Upper lobe of left lung (tissue), 6 donors: ENCODE measurements around the gene YARS2. TPM values are rescaled to one million over a fixed set of nuclear protein-coding genes. Genes with fewer than 3 reads are reported as not detected.

Experiments used
- ATAC-seq, 2 donors: fragments of 200-7000 bp; cut with Tn5 transposase; one replicate each; pipeline ENCODE4 v1.9.1; 2022; ENCODE audit warnings: mild to moderate bottlenecking in 2 of 2, moderate library complexity in 2 of 2; ENCODE audit not compliant: low FRiP score in 2 of 2
- DNase-seq, 2 donors: peaks; one replicate each; pipeline ENCODE4 v3.0.0-alpha.2; 2019 to 2020
- H3K27ac ChIP-seq, 4 donors: fragments of 200-600 bp; sonication (generic); one replicate each; pipeline ENCODE4 v1.5.1; 2016 to 2019
- H3K27me3 ChIP-seq, 4 donors: fragments of 200-600 bp; sonication (generic); one replicate each; pipeline ENCODE4 v1.5.1; 2017 to 2019
- H3K36me3 ChIP-seq, 4 donors: fragments of 200-600 bp; sonication (generic); one replicate each; pipeline ENCODE4 v1.5.1; 2016 to 2019
- H3K4me1 ChIP-seq, 4 donors: fragments of 200-600 bp; sonication (generic); one replicate each; pipeline ENCODE4 v1.5.1; 2018 to 2019
- H3K4me3 ChIP-seq, 4 donors: fragments of 200-600 bp; sonication (generic); one replicate each; pipeline ENCODE4 v1.5.1; 2017 to 2019; ENCODE audit warnings: mild to moderate bottlenecking in 2 of 4, moderate library complexity in 1 of 4
- H3K9me3 ChIP-seq, 4 donors: fragments of 200-600 bp; sonication (generic); one replicate each; pipeline ENCODE4 v1.5.1; 2018 to 2019
- CTCF ChIP-seq, 6 experiments: fragments of 450-650 bp in 4 of 6; fragments of 200-600 bp in 2 of 6; sonication (generic) in 2 of 6; IDR thresholded peaks; one replicate each; pipeline ENCODE4 v1.5.1; 2016 to 2019; ENCODE audit warnings: antibody characterized with exemption in 6 of 6
- EP300 ChIP-seq, 4 donors: sonication (generic); formaldehyde crosslinking; IDR thresholded peaks; one replicate each; pipeline ENCODE4 v1.5.1; 2017; ENCODE audit warnings: antibody characterized with exemption in 4 of 4, control low read depth in 2 of 4
- POLR2A ChIP-seq, 4 donors: fragments of 450-650 bp; IDR thresholded peaks; one replicate each; pipeline ENCODE4 v1.5.1; 2016 to 2017; ENCODE audit warnings: antibody characterized with exemption in 4 of 4, mild to moderate bottlenecking in 2 of 4
- POLR2AphosphoS5 ChIP-seq, 2 donors: sonication (generic); formaldehyde crosslinking; IDR thresholded peaks; one replicate each; pipeline ENCODE4 v1.5.1; 2017; ENCODE audit warnings: antibody characterized with exemption in 2 of 2
- WGBS, 2 donors: methylation state at CpG; one replicate each; pipeline ENCODE4 v1.1.5; 2017 to 2018; 5-methylcytosine and 5-hydroxymethylcytosine counted together
- total RNA-seq, 6 donors: library from RNA; depleted of rRNA in 4 of 6; stranded (reverse); fragments of >200 nt in 4 of 6; gene quantifications; one replicate each; pipeline versions ENCODE4 v1.1.0 to v1.2.1, GENCODE V29; 2016 to 2021
- donor health status: DM: no; HTN: no; CAD: no; lungs with moderate emphysema.
- donor health status: DM: no; HTN: yes; CAD: no; lungs with severe emphysema.

Gene YARS2
- total RNA-seq, 6 donors from 2014 or later: 11.4 to 19.5 (median 14.9) TPM

DNA sequence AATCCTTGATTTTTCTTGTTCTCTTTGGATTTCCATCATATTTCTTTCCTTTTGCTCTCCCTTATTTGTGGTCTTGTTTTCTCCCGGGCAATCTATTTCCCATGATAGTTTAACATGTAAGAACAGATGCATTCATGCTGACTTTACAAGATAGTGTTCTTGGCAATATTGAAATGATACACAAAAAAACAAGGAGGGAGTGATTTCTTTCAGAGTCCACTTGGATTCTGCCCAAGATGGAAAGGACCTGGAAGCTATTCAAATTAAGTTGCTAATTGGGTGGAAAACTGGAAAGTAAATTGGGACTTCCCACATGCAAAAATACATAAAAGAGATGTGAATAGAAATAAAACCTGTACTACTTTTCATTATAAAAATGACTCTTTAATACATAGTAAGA, 14.4 kb upstream of the YARS2 start:
- Histone ChIP-seq H3K36me3 (no peaks in the 10 kb centered on the region), H3K4me3 (no peak overlapping the region), H3K9me3 (no peaks in the 10 kb centered on the region), H3K27me3 (no peaks in the 10 kb centered on the region), H3K4me1 (no peaks in the 10 kb centered on the region), H3K27ac (no peak overlapping the region)
- TF ChIP-seq POLR2AphosphoS5 (IDR thresholded peaks at IDR 0.05): no peak
- no peak for TF ChIP-seq CTCF (IDR thresholded peaks at IDR 0.05)
- TF ChIP-seq EP300 (IDR thresholded peaks at IDR 0.05): no peak
- TF ChIP-seq POLR2A (IDR thresholded peaks at IDR 0.05): no peak
- no peak for ATAC-seq
- 59 to 72% methylated on average over 1 of the region's 1 CpG for WGBS, 2 donors
- no peak for DNase-seq

DNA sequence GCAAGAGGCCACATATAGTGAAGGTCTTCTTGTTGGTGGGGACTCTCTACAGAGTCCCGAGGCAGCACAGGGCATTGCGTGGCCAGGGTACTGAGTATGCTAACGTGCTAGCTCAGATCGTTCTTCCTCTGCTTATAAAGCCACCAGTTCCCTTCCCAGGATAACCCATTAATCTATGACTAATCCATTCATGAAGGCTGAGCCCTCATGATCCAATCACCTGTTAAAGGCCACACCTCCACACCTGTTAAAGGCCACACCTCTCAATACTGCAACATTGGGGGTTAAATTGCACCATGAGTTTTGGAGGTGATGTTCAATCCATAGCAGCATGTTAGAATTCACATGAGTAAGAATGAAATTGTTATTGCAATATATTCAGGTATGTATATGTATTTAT, 12.8 kb upstream of the YARS2 start:
- no peak overlapping the region for H3K27ac ChIP-seq
- WGBS, 2 donors: 66 to 86% methylated on average over 4 of the region's 4 CpGs
- DNase-seq: no peak
- TF ChIP-seq POLR2AphosphoS5 (IDR thresholded peaks at IDR 0.05) (no peak), CTCF (IDR thresholded peaks at IDR 0.05) (no peak), EP300 (IDR thresholded peaks at IDR 0.05) (no peak), POLR2A (IDR thresholded peaks at IDR 0.05) (no peak)
- H3K27me3 ChIP-seq: no peaks in the 10 kb centered on the region
- no peaks in the 10 kb centered on the region for H3K36me3 ChIP-seq
- H3K4me3 ChIP-seq: no peak overlapping the region
- H3K4me1 ChIP-seq: no peaks in the 10 kb centered on the region
- no peak for ATAC-seq
- no peaks in the 10 kb centered on the region for H3K9me3 ChIP-seq

GRCh38 chr12:32765906-32766305, 10.2 kb upstream of the YARS2 start:
- Histone ChIP-seq H3K27me3 (no peaks in the 10 kb centered on the region), H3K4me1 (no peaks in the 10 kb centered on the region), H3K4me3 (no peak overlapping the region), H3K9me3 (no peaks in the 10 kb centered on the region), H3K27ac (no peak overlapping the region), H3K36me3 (no peaks in the 10 kb centered on the region)
- WGBS, 2 donors: 73 to 80% methylated on average over 4 of the region's 4 CpGs
- TF ChIP-seq POLR2A (IDR thresholded peaks at IDR 0.05) (no peak), POLR2AphosphoS5 (IDR thresholded peaks at IDR 0.05) (no peak), CTCF (IDR thresholded peaks at IDR 0.05) (no peak), EP300 (IDR thresholded peaks at IDR 0.05) (no peak)
- no peak for ATAC-seq
- DNase-seq: no peak

- peak in 1 of 2 donors; percentile 44 for ATAC-seq
- H3K4me1 ChIP-seq: no peaks in the 10 kb centered on the region
- H3K4me3 ChIP-seq: no peak overlapping the region
- H3K36me3 ChIP-seq: no peaks in the 10 kb centered on the region
- TF ChIP-seq POLR2AphosphoS5 (IDR thresholded peaks at IDR 0.05) (no peak), POLR2A (IDR thresholded peaks at IDR 0.05) (no peak), CTCF (IDR thresholded peaks at IDR 0.05) (no peak), EP300 (IDR thresholded peaks at IDR 0.05) (no peak)
- WGBS, 2 donors: 16 to 33% methylated on average over 1 of the region's 1 CpG
- no peak for DNase-seq
- no peaks in the 10 kb centered on the region for H3K9me3 ChIP-seq
- no peak overlapping the region for H3K27ac ChIP-seq
- no peaks in the 10 kb centered on the region for H3K27me3 ChIP-seq
Observed at GRCh38 chr12:32761716-32762115, 6.0 kb upstream of the YARS2 start.

DNA sequence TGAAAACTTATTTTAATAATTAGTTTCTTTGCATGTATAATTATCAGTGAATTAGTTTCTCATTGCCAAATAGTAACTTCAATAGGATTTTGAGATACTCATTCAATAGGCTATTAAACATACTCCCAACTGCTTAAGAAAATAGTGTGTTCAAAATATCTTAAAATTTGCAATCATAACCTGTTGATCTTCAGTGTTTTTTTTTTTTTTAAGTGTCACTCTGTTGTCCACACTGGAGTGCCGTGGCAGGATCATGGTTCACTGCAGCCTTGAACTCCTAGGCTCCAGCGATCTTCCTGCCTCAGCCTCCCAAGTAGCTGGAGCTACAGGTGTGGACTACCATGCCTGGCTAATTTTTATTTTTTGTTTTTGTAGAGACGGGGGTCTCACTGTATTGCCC, 1.5 kb upstream of the YARS2 start:
- Histone ChIP-seq H3K4me1 (peaks cover 9 to 20% (median 13%) of the 10 kb centered on the region in 4 donors), H3K36me3 (peaks cover 0 to 18% (median 4%) of the 10 kb centered on the region in 4 donors), H3K4me3 (no peak overlapping the region), H3K27ac (no peak overlapping the region), H3K9me3 (no peaks in the 10 kb centered on the region), H3K27me3 (no peaks in the 10 kb centered on the region)
- no peak for TF ChIP-seq CTCF (IDR thresholded peaks at IDR 0.05)
- TF ChIP-seq EP300 (IDR thresholded peaks at IDR 0.05): no peak
- TF ChIP-seq POLR2A (IDR thresholded peaks at IDR 0.05): no peak
- TF ChIP-seq POLR2AphosphoS5 (IDR thresholded peaks at IDR 0.05): no peak
- DNase-seq (no peak), ATAC-seq (no peak)
- WGBS, 2 donors: 80 to 93% methylated on average over 3 of the region's 3 CpGs
